T-cell (primary cell): ENCODE results near the gene ELMOD3. TPM values are rescaled to one million over a fixed set of nuclear protein-coding genes. Genes with fewer than 3 reads are reported as not detected.

Source experiments
- ATAC-seq, 4 experiments: fragments of 200-7000 bp in 3 of 4; fragments of 150-1000 bp in 1 of 4; cut with Tn5 transposase; replicated peaks in 1 of 4; 1 replicate in 3 of 4; 2 replicates in 1 of 4; pipeline ENCODE4 v1.10.0; 2021; ENCODE audit warnings: moderate library complexity in 3 of 4, mild to moderate bottlenecking in 2 of 4, moderate number of reproducible peaks in 1 of 4
- CTCF ChIA-PET, 2 donors: fragments of 300-600 bp; sonication (Branson Sonifier 250); formaldehyde crosslinking; loops; one replicate each; lab custom pipeline; 2022; ENCODE audit warnings: antibody characterized with exemption in 2 of 2; lab: Charles Lee
- POLR2A ChIA-PET, 2 donors: fragments of 300-600 bp; sonication (Branson Sonifier 250); formaldehyde crosslinking; loops; one replicate each; lab custom pipeline; 2022; ENCODE audit warnings: antibody characterized with exemption in 2 of 2; lab: Charles Lee
- DNase-seq, 35 experiments: peaks; one replicate each; pipeline versions ENCODE4 v3.0.0 to v3.0.0-alpha.2; 2013 to 2023
- H3K27ac ChIP-seq: one replicate; pipeline ENCODE4 v1.5.1; 2013; ENCODE audit warnings: low read length
- H3K27me3 ChIP-seq, 2 experiments: replicated peaks in 1 of 2; 1 replicate in 1 of 2; 2 replicates in 1 of 2; pipeline versions ENCODE4 v1.6.1 to v1.7.0; 2013; ENCODE audit warnings: low read length in 1 of 2, mixed read lengths in 1 of 2; ENCODE audit not compliant: control insufficient read depth in 2 of 2, insufficient read depth in 2 of 2; ENCODE audit errors: extremely low read depth in 1 of 2
- H3K36me3 ChIP-seq, 2 donors: 1 replicate in 1 of 2; 2 replicates in 1 of 2; pipeline versions ENCODE4 v1.6.1 to v1.7.0; 2013; ENCODE audit warnings: low read length in 1 of 2; ENCODE audit not compliant: control insufficient read depth in 2 of 2, insufficient read depth in 1 of 2; ENCODE audit errors: extremely low read depth in 1 of 2
- H3K4me1 ChIP-seq, 2 experiments: 1 replicate in 1 of 2; 2 replicates in 1 of 2; pipeline versions ENCODE4 v1.6.1 to v1.7.0; 2013; ENCODE audit warnings: low read length in 2 of 2, mixed read lengths in 1 of 2; ENCODE audit not compliant: insufficient read depth in 2 of 2, control insufficient read depth in 1 of 2; ENCODE audit errors: extremely low read depth in 1 of 2
- H3K4me3 ChIP-seq, 2 donors: 1 replicate in 1 of 2; 2 replicates in 1 of 2; pipeline versions ENCODE4 v1.5.1 to v1.7.0; 2013; ENCODE audit warnings: mild to moderate bottlenecking in 2 of 2, low read length in 1 of 2, moderate library complexity in 1 of 2; ENCODE audit not compliant: control insufficient read depth in 1 of 2; ENCODE audit errors: extremely low read depth in 1 of 2
- H3K9me3 ChIP-seq: 2 replicates; pipeline ENCODE4 v1.7.0; 2013
- H3K27ac Mint-ChIP-seq, 2 donors: one replicate each; pipeline ENCODE4 v1.8.0; 2020 to 2021; ENCODE audit warnings: mild to moderate bottlenecking in 2 of 2, mixed read lengths in 2 of 2
- H3K27me3 Mint-ChIP-seq, 2 donors: one replicate each; pipeline ENCODE4 v1.8.0; 2021 to 2022; ENCODE audit warnings: mixed read lengths in 2 of 2
- H3K36me3 Mint-ChIP-seq: one replicate; pipeline ENCODE4 v1.8.0; 2021; ENCODE audit warnings: mixed read lengths
- H3K4me1 Mint-ChIP-seq, 3 donors: one replicate each; pipeline ENCODE4 v1.8.0; 2020 to 2022; ENCODE audit warnings: mixed read lengths in 3 of 3, mild to moderate bottlenecking in 1 of 3
- H3K4me3 Mint-ChIP-seq, 3 donors: one replicate each; pipeline ENCODE4 v1.8.0; 2020 to 2022; ENCODE audit warnings: mild to moderate bottlenecking in 3 of 3, mixed read lengths in 3 of 3, moderate library complexity in 3 of 3
- H3K9me3 Mint-ChIP-seq, 3 donors: one replicate each; pipeline ENCODE4 v1.8.0; 2020 to 2022; ENCODE audit warnings: mixed read lengths in 3 of 3
- WGBS: methylation state at CpG from one replicate; pipeline ENCODE4 v1.1.5; 2013; ENCODE audit warnings: missing lambda C conversion rate; ENCODE audit not compliant: insufficient coverage; 5-methylcytosine and 5-hydroxymethylcytosine counted together
- total RNA-seq, 35 experiments: library from RNA in 6 of 35; stranded (reverse) in 6 of 35; fragments of 120-200 nt in 1 of 35; gene quantifications; one replicate each; pipeline versions ENCODE4 v1.2.1 to v1.2.4 and lab custom pipeline; 2013 to 2026

ELMOD3 gene
- total RNA-seq, 5 donors from 2014 or later (not counting 1 experiment from before 2014, with no cell fraction given) = 18.8 to 30.9 (median 25.2) TPM

DNA sequence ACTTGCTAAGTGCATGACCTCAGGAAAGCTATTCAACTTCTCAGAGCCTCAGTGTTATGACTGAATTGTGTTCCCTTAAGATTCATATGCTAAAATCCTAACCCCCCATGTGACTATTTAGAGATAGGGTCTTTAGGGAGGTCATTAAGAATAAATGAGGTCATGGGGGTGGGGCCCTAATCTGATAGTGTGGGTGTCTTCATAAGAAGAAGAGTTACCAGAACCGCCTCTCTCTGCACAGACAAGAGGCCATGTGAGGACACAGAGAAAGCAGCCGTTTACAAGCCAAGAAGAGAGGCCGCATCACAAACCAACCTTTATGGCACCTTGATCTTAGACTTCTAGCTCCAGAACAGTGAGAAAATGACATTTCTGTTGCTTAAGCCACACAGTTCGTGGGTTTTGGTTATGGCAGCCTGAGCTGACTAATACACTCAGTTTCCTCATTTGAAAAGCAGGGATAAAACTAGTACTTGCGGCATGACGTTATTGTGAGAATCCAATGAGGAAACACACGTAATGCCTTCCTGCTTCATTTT is 73.8 kb downstream of the ELMOD3 start:
- peaks cover 0 to 2% of the 10 kb centered on the region in 2 experiments for H3K4me1 ChIP-seq
- Mint-ChIP-seq H3K27me3 (no peaks in the 10 kb centered on the region), H3K4me3 (no peak overlapping the region), H3K9me3 (no peaks in the 10 kb centered on the region), H3K36me3 (no peaks in the 10 kb centered on the region), H3K4me1 (peaks cover 0 to 5% (median 2%) of the 10 kb centered on the region in 3 donors), H3K27ac (no peak overlapping the region)
- DNase-seq = no peak
- H3K27me3 ChIP-seq = peaks cover 0 to 3% of the 10 kb centered on the region in 2 experiments
- no peak overlapping the region for H3K4me3 ChIP-seq
- no peaks in the 10 kb centered on the region for H3K9me3 ChIP-seq
- no peak overlapping the region for H3K27ac ChIP-seq
- no peaks in the 10 kb centered on the region for H3K36me3 ChIP-seq
- ATAC-seq = no peak
- 76% methylated on average over 4 of the region's 7 CpGs for WGBS
- ChIA-PET POLR2A (interaction anchor here in 1 of 2 donors (0.6 kb wide), 1 partner anchor 9 kb away, joined by 4 read pairs; no protein-coding TSS in a partner anchor), CTCF (interaction anchor here (0.5 to 1.0 kb wide), 4 partner anchors 9 to 215 kb away, joined by 3 to 4 read pairs (median 3); no protein-coding TSS in a partner anchor)

DNA sequence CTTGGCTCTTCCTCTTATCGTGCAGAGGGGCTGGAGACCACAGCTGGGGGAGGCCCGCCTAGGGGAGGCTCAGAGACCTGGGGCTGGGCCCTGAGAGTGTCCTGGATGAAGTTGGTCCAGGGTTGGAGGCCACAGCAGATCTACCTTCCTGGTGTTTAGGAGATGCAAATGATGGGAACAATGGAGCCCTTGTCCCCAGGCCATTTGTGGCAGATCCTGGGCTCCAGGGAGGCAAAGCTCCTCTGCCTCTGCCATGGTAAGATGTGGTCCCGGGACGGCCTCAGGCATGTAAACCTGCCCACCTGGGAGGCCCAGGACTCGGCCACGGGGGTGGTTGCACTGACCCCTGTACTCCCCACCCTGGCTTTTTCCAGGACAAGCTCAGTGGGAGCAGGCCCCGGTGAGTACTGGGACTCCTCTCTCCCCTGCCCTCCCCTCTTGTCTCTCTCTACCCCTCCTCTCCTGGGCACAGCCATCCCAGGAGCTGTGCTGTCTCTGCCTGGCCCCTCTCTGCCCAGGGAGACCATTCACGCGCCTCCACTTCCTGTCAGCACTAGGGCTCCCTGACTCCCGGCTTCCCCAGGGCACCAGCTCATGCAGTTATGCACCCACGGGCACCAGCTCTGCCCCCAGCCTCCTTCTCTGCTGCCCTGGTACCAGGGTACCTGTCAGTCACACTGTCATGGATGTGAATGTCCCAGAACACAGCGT is 74.8 kb downstream of the ELMOD3 start:
- no peaks in the 10 kb centered on the region for H3K36me3 Mint-ChIP-seq
- H3K4me1 Mint-ChIP-seq = peaks cover 0 to 5% (median 2%) of the 10 kb centered on the region in 3 donors
- no peak overlapping the region for H3K4me3 Mint-ChIP-seq
- H3K27me3 Mint-ChIP-seq = no peaks in the 10 kb centered on the region
- Histone ChIP-seq H3K9me3 (no peaks in the 10 kb centered on the region), H3K27me3 (peaks cover 0 to 3% of the 10 kb centered on the region in 2 experiments), H3K27ac (no peak overlapping the region), H3K4me1 (peaks cover 0 to 2% of the 10 kb centered on the region in 2 experiments), H3K36me3 (no peaks in the 10 kb centered on the region), H3K4me3 (no peak overlapping the region)
- WGBS = 75% methylated on average over 11 of the region's 12 CpGs
- no peak overlapping the region for H3K27ac Mint-ChIP-seq
- ATAC-seq (no peak), DNase-seq (no peak)
- no peaks in the 10 kb centered on the region for H3K9me3 Mint-ChIP-seq
- ChIA-PET POLR2A (interaction anchor here (0.5 to 0.8 kb wide), 2 partner anchors 12 to 60 kb away, joined by 3 to 4 read pairs; no protein-coding TSS in a partner anchor), CTCF (interaction anchor here (0.5 to 1.0 kb wide), 2 partner anchors 10 to 144 kb away, joined by 3 read pairs; no protein-coding TSS in a partner anchor)

DNA sequence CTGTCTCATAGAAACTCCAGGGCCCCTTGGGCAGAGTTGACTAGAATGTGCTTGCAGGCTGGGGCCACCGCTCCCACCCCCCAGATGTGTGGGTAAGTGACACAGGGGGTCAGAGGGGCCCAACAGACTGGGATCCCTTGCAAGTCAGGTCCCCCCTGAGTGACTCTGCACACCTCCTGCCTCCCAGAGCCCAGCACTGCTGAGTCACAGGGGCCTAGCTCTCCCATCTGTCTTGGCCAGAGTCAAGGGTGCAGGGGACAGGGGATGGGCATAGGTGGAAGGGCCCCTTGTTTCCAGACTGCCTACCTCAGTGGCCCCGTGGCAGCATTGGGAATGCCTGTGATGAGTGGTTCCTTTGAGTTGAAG is 75.3 kb downstream of the ELMOD3 start:
- peaks cover 0 to 2% of the 10 kb centered on the region in 2 experiments for H3K4me1 ChIP-seq
- H3K27ac ChIP-seq = no peak overlapping the region
- WGBS = no CpG with 5 or more reads among the region's 2 CpGs
- H3K4me3 ChIP-seq = no peak overlapping the region
- no peaks in the 10 kb centered on the region for H3K9me3 ChIP-seq
- H3K4me3 Mint-ChIP-seq = no peak overlapping the region
- no peaks in the 10 kb centered on the region for H3K36me3 Mint-ChIP-seq
- peaks cover 0 to 5% (median 2%) of the 10 kb centered on the region in 3 donors for H3K4me1 Mint-ChIP-seq
- ChIA-PET POLR2A (interaction anchor here (0.5 to 0.8 kb wide), 2 partner anchors 11 to 59 kb away, joined by 3 to 4 read pairs; no protein-coding TSS in a partner anchor), CTCF (no interaction called here)
- H3K27me3 Mint-ChIP-seq = no peaks in the 10 kb centered on the region
- no peaks in the 10 kb centered on the region for H3K9me3 Mint-ChIP-seq
- no peak overlapping the region for H3K27ac Mint-ChIP-seq
- no peak for DNase-seq
- H3K36me3 ChIP-seq = no peaks in the 10 kb centered on the region
- H3K27me3 ChIP-seq = peaks cover 0 to 3% of the 10 kb centered on the region in 2 experiments
- no peak for ATAC-seq

DNA sequence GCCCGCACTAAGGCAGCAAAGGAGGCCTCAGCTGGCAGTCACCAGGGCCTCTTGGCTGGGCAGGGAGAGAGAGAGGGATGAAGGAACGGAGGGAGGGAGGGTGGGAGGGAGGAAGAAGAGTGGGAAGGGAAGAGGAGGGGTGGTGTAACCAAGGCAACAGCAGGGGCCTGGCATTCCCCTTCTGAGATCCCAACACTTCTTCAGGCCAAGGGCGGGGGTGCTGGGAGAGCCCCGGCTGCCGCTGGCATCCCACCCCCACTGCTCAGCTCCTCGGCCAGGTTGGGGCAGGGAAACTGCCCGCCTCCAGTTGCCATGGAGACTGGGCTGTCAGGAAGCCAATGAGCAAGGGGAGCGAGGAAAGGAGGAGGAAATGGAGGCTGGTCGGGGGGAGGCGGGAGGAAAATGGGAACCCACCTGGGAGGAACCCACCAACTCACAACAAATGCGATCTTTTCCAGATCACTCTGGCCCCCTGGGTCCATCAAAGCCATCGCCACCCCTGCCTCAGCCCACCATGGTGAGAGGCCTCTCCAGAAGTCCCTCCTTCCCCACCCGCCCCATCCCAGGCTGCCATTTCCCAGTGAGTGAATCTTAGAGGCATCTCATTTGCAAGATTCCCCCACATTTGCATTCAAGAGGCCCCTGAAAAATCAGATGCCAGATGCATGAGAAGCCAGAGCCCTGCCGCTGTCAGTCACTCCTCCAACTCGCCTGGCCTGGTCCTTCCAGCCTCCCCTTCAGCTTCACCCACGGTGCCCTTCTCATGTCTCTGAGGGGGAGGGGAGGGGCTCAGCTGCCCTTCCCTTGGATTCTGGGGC is 76.4 kb downstream of the ELMOD3 start:
- H3K9me3 Mint-ChIP-seq = no peaks in the 10 kb centered on the region
- ATAC-seq (no peak), DNase-seq (no peak)
- H3K4me3 ChIP-seq = no peak overlapping the region
- POLR2A ChIA-PET = no interaction called here
- WGBS = 87% methylated on average over 3 of the region's 16 CpGs
- H3K27me3 Mint-ChIP-seq = no peaks in the 10 kb centered on the region
- H3K36me3 Mint-ChIP-seq = no peaks in the 10 kb centered on the region
- CTCF ChIA-PET = no interaction called here
- H3K27ac ChIP-seq = no peak overlapping the region
- H3K9me3 ChIP-seq = no peaks in the 10 kb centered on the region
- H3K36me3 ChIP-seq = no peaks in the 10 kb centered on the region
- H3K27ac Mint-ChIP-seq = no peak overlapping the region
- peaks cover 0 to 2% of the 10 kb centered on the region in 2 experiments for H3K4me1 ChIP-seq
- H3K4me3 Mint-ChIP-seq = no peak overlapping the region
- H3K27me3 ChIP-seq = peaks cover 0 to 3% of the 10 kb centered on the region in 2 experiments
- peaks cover under 1 to 7% (median 2%) of the 10 kb centered on the region in 3 donors for H3K4me1 Mint-ChIP-seq

DNA sequence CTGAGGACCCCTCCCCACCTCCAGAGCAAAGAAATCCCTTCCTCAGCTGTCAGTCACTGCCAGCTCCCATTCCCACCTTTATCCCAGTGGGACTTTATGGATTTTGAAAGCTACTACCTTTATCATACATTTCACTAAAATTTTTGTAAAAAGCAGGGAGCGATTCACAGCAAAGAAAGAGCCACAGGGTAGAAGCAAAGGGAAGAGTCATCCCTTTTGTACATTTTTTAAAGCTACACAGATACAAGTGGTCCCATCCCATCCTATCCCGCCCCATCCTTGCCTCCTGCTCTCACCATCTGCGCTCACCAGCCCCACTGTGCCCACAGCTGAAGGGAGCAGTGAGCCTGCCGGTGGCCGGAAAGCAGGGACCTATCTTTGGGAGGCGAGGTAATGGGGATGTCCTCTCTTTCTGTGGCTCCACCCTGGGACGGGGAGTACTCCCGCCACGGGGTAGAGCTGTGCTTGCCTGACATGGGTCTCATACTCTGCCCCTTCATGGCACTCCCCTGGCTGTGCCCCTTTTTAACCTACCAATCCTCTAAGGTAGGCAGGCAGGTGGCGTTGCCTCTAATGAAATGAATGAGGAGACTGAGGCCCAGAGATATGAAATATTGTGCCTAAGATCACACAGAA is 77.1 kb downstream of the ELMOD3 start:
- ChIA-PET POLR2A (no interaction called here), CTCF (no interaction called here)
- H3K27me3 Mint-ChIP-seq = no peaks in the 10 kb centered on the region

More for the DNA sequence above, 77.1 kb downstream of the ELMOD3 start:
- ATAC-seq (no peak), DNase-seq (no peak)
- Histone ChIP-seq H3K36me3 (no peaks in the 10 kb centered on the region), H3K4me3 (no peak overlapping the region), H3K27ac (no peak overlapping the region), H3K4me1 (peaks cover 0 to 6% of the 10 kb centered on the region in 2 experiments), H3K9me3 (no peaks in the 10 kb centered on the region), H3K27me3 (peaks cover 0 to 3% of the 10 kb centered on the region in 2 experiments)
- Mint-ChIP-seq H3K4me3 (no peak overlapping the region), H3K27ac (no peak overlapping the region), H3K4me1 (peaks cover 2 to 10% (median 2%) of the 10 kb centered on the region in 3 donors), H3K9me3 (no peaks in the 10 kb centered on the region), H3K36me3 (no peaks in the 10 kb centered on the region)
- WGBS = 87% methylated on average over 4 of the region's 10 CpGs
